Adrenal gland (tissue), 12 donors: ENCODE results near the gene ANKRD62. TPM values are rescaled to one million over a fixed set of nuclear protein-coding genes. Genes with fewer than 3 reads are reported as not detected.
"Not testable (repeated sequence)": the region's sequence is repeated elsewhere in the genome, so short reads cannot be mapped to it uniquely, and the experiment has no call there.

ENCODE experiments used
- DNase-seq, 7 donors: peaks; one replicate each; pipeline ENCODE4 v3.0.0-alpha.2; 2019 to 2020
- H3K27ac ChIP-seq, 5 donors: fragments of 200-600 bp; sonication (generic) in 4 of 5; 1 replicate in 3 of 5; 2 replicates in 2 of 5; pipeline versions ENCODE4 v1.5.1 to v1.8.0; 2016 to 2020; ENCODE audit warnings: mild to moderate bottlenecking in 1 of 5
- H3K27me3 ChIP-seq: fragments of 200-600 bp; 2 replicates; pipeline ENCODE4 v1.8.0; 2021
- H3K36me3 ChIP-seq, 2 donors: fragments of 200-600 bp; replicated peaks in 1 of 2; 1 replicate in 1 of 2; 2 replicates in 1 of 2; pipeline versions ENCODE4 v1.5.1 to v1.8.0; 2018 to 2022
- H3K4me1 ChIP-seq, 2 donors: fragments of 200-600 bp; replicated peaks in 1 of 2; 1 replicate in 1 of 2; 2 replicates in 1 of 2; pipeline versions ENCODE4 v1.5.1 to v1.8.0; 2018 to 2021
- H3K4me3 ChIP-seq, 4 donors: fragments of 200-600 bp; sonication (generic) in 3 of 4; one replicate each; pipeline ENCODE4 v1.5.1; 2016 to 2018
- H3K9me3 ChIP-seq, 3 donors: fragments of 200-600 bp; sonication (generic) in 1 of 3; replicated peaks in 1 of 3; 1 replicate in 2 of 3; 2 replicates in 1 of 3; pipeline versions ENCODE4 v1.5.1 to v1.8.0; 2016 to 2021
- POLR2A ChIP-seq, 2 donors: fragments of 450-650 bp; IDR thresholded peaks; one replicate each; pipeline ENCODE4 v1.6.1; 2017; ENCODE audit warnings: antibody characterized with exemption in 2 of 2, mild to moderate bottlenecking in 2 of 2, moderate library complexity in 1 of 2
- WGBS, 4 donors: extraction: QIAGEN DNeasy Blood & Tissue Kit in 2 of 4; methylation state at CpG; one replicate each; pipeline versions ENCODE4 v1.1.5 to v1.1.7; 2013 to 2017; 5-methylcytosine and 5-hydroxymethylcytosine counted together
- intact Hi-C, 2 donors: fragments of 100-400 bp; cut with DNase I; formaldehyde crosslinking; loops; one replicate each; pipeline versions ENCODE4 v1.14.1 to v1.15.0; 2022 to 2023
- polyA plus RNA-seq, 3 donors: library from polyadenylated mRNA; stranded (reverse); fragments of 200-250 nt in 2 of 3; fragments of 350-450 nt in 1 of 3; fragmentation: Illumina TruSeq in 1 of 3; extraction: RNeasy Lipid Tissue Mini Kit (QIAGEN cat#74804) in 1 of 3; gene quantifications; one replicate each; pipeline ENCODE4 v1.2.3, GENCODE V29; 2013 to 2014
- total RNA-seq, 9 donors: library from RNA; depleted of rRNA in 4 of 9; stranded (reverse); fragments of >200 nt in 4 of 9; fragments of 120-200 nt in 1 of 9; fragmentation: NEBNext Ultra II Directional in 1 of 9; extraction: Animal tissue kit (Norgen Biotek cat#: 25700) in 1 of 9; gene quantifications; one replicate each; pipeline versions ENCODE4 v1.1.0 to v1.2.4, GENCODE V29; 2013 to 2023
- TF ChIP-seq, protein P1 (sequence below), 6 experiments: fragments of 450-650 bp in 4 of 6; fragments of 200-600 bp in 2 of 6; sonication (generic) in 1 of 6; IDR thresholded peaks; 1 replicate in 5 of 6; 2 replicates in 1 of 6; pipeline versions ENCODE4 v1.5.1 to v1.8.0; 2016 to 2021; ENCODE audit warnings: antibody characterized with exemption in 6 of 6, mild to moderate bottlenecking in 2 of 6, moderate library complexity in 1 of 6
- donor health status: healthy with polysubstance abuse.
- donor health status: Bipolar disorder and iron deficiency.
- donor health status: DM: yes; HTN: yes; CAD: no.
- donor health status: DM: no; HTN: no; CAD: no.
- donor health status: DM: no; HTN: no; CAD: no.
- donor health status: DM: yes; HTN: yes; CAD: no.

The ANKRD62 gene
- total and polyA plus RNA-seq, 12 donors, result not detected

DNA sequence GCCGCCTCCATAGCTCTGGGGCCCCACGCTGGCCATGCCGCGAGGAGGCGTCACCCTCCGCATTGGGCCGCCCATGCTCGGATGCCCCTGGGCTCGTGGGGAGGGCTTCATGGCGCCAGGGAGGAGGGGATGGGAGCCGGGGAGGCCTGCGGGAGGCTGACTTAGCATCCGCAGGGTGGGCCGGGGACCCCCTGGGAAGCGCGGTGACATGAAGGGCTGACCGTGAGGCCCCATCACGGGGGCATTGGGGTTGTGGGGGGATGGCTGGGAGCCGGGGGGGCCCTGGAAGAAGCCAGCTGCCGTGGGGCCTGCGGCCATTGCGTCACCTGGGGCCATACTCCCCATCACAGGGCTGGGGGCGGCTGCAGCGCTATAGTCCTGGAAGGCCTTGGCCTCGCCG lies 26.0 kb upstream of the ANKRD62 start:
- H3K4me3 ChIP-seq, result no peak overlapping the region
- H3K9me3 ChIP-seq, result no peaks in the 10 kb centered on the region
- H3K4me1 ChIP-seq, result no peaks in the 10 kb centered on the region
- intact Hi-C loops, result no loop called here
- no peak for DNase-seq
- H3K27me3 ChIP-seq, result no peaks in the 10 kb centered on the region
- no peaks in the 10 kb centered on the region for H3K36me3 ChIP-seq
- no peak for TF ChIP-seq POLR2A (IDR thresholded peaks at IDR 0.05)
- TF ChIP-seq, protein P1, sequence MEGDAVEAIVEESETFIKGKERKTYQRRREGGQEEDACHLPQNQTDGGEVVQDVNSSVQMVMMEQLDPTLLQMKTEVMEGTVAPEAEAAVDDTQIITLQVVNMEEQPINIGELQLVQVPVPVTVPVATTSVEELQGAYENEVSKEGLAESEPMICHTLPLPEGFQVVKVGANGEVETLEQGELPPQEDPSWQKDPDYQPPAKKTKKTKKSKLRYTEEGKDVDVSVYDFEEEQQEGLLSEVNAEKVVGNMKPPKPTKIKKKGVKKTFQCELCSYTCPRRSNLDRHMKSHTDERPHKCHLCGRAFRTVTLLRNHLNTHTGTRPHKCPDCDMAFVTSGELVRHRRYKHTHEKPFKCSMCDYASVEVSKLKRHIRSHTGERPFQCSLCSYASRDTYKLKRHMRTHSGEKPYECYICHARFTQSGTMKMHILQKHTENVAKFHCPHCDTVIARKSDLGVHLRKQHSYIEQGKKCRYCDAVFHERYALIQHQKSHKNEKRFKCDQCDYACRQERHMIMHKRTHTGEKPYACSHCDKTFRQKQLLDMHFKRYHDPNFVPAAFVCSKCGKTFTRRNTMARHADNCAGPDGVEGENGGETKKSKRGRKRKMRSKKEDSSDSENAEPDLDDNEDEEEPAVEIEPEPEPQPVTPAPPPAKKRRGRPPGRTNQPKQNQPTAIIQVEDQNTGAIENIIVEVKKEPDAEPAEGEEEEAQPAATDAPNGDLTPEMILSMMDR (IDR thresholded peaks at IDR 0.05), result no peak
- 89 to 94% (median 93%) methylated on average over 7 to 26 of the region's 26 CpGs for WGBS, 4 donors
- no peak overlapping the region for H3K27ac ChIP-seq

DNA sequence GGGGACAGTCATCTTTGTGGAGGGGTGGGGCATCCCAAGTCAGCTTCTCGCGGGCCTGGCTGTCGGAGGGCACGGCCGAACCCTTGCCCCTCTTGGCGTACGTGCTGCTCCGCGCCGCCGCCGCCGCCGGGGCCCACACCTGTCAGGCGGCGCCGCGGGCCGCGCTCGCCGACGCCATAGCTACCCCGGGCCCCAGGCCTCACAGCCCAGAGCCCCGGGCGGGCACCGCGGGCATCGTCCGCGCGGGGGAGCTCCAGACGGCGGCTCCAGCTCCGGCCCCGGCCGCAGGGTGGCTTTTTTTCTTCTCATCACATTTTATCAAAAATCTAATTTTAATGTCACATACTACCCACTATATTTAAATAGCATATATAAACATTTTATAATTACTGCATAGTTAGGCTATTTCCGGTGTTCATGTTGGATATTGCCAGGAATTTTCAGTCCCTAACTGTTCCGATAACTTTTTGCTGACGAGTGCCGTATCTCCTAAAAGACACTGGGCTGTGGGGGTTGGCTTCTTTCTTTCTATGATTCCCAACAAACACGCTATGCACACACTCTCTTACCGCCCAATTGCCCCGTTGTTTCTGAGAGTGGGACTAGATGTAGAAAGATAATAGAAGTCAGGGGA lies 25.2 kb upstream of the ANKRD62 start:
- H3K9me3 ChIP-seq, H3K4me3 ChIP-seq, H3K4me1 ChIP-seq, H3K27ac ChIP-seq, intact Hi-C loops, H3K36me3 ChIP-seq, H3K27me3 ChIP-seq, DNase-seq: not testable (repeated sequence)
- 74 to 80% (median 77%) methylated on average over 24 to 44 of the region's 44 CpGs for WGBS, 4 donors

DNA sequence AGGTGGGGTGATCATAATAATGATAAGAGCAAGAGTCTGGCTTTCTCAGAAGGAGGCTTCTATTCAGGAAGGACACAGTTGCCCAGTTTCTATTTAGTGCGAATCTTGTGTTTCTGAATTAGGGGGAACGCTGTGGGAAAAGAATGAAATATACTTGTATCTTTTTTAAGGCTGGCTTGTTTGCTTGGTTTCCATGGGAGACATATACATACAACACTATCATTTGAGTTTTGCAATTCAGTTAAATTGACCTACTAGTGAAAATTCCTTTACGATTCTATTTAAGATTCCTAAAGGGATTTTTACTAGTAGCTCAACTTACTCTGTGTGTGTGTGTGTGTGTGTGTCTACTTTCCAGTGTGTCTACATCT lies 24.7 kb upstream of the ANKRD62 start:
- DNase-seq, result no peak
- TF ChIP-seq, protein P1 (IDR thresholded peaks at IDR 0.05), result no peak
- no peak for TF ChIP-seq POLR2A (IDR thresholded peaks at IDR 0.05)
- Histone ChIP-seq H3K36me3 (no peaks in the 10 kb centered on the region), H3K4me1 (no peaks in the 10 kb centered on the region), H3K27ac (no peak overlapping the region), H3K27me3 (no peaks in the 10 kb centered on the region), H3K4me3 (no peak overlapping the region), H3K9me3 (no peaks in the 10 kb centered on the region)
- intact Hi-C loops, result no loop called here
- 73 to 80% (median 76%) methylated on average over 3 of the region's 3 CpGs for WGBS, 4 donors

DNA sequence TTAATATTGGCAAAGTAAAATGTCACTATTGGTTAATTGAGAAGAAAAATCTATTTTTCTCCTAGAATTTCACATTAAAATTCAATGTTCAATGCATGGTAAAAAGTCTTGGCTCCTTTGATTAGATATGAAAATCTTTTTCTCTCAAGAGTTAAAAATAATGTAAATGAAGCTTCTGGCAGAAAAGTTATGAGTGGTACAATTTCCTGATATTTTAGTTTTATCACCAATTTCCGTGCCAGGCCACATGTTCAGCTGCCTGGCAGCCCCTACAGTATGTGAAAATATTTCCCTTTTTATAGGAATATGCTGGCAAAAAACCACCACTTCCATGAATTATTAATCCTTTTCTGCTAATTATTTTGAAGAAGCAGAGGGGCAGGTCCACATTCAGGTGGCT lies 22.6 kb upstream of the ANKRD62 start:
- H3K4me3 ChIP-seq, H3K27ac ChIP-seq, H3K9me3 ChIP-seq, H3K4me1 ChIP-seq, H3K36me3 ChIP-seq, H3K27me3 ChIP-seq, DNase-seq, intact Hi-C loops: not testable (repeated sequence)
- WGBS, 4 donors, result 68 to 81% (median 78%) methylated on average over 1 of the region's 1 CpG

DNA sequence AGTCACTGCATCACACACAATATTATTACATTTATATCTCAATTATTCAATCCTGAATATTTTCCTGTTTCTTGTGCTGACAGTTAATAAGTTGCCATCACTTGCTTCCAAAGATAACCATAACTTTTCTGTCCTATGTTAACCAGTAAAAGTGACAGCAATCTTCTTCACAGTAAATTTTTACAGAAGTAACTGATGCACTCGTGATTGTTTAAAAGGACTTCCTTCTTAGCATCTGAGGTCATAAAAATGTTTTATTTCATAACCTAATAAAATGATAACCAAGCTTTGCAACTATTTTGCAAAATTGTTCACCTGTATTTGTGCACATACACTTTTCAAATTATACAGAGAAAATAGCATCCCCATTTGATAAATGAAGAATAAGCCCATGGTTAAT lies 20.6 kb upstream of the ANKRD62 start:
- DNase-seq, result no peak
- Histone ChIP-seq H3K4me3 (no peak overlapping the region), H3K36me3 (no peaks in the 10 kb centered on the region), H3K27me3 (no peaks in the 10 kb centered on the region), H3K27ac (no peak overlapping the region), H3K9me3 (no peaks in the 10 kb centered on the region), H3K4me1 (no peaks in the 10 kb centered on the region)
- 35 to 65% (median 54%) methylated on average over 1 of the region's 1 CpG for WGBS, 4 donors
- intact Hi-C loops, result no loop called here
- no peak for TF ChIP-seq POLR2A (IDR thresholded peaks at IDR 0.05)
- TF ChIP-seq, protein P1 (IDR thresholded peaks at IDR 0.05), result no peak
